LNCaP clone FGC (cell line): ENCODE results near the gene CPEB3.
A peak's percentile ranks its signal among the peaks of the same experiment; 100 is the strongest.
"Not testable (repeated sequence)": the region's sequence is repeated elsewhere in the genome, so short reads cannot be mapped to it uniquely, and the experiment has no call there.

Experiments used
- DNase-seq: peaks from one replicate; pipeline ENCODE4 v3.0.0-alpha.2; 2011; ENCODE audit warnings: low read depth
- H3K4me3 ChIP-seq: 2 replicates; pipeline ENCODE4 v1.5.1; 2011; ENCODE audit warnings: mild to moderate bottlenecking, low read depth, low read length, control low read depth
- TF ChIP-seq, protein P1 (sequence below): IDR thresholded peaks from 2 replicates; pipeline ENCODE4 v1.5.1; 2012; ENCODE audit warnings: mild to moderate bottlenecking; ENCODE audit not compliant: control insufficient read depth, insufficient read depth; ENCODE audit errors: extremely low read depth

CPEB3 gene

DNA sequence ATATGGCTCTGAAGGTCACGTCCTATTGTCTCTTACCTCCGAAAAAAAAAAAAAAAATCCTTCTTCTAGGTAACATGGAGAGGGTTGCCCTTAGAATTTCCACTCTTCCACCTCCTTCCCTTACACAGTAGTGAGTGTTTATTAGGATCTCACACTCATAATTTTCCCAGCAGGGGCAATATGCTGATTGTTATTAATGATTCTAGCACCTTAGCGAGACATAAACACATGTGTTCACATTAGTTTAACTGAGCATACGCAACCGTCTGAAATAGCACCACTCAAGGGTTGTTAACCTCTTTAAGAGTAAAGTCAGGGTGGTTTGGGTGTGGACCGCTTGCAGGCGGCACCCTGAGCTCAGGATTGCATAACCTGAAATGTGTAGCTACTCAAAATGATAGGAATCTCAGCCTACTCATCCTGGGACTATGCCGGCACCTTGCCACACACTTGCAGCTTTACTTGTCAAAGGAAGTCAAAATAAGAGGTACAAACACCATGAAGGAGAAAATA lies 52.2 kb downstream of the CPEB3 start:
- peak overlapping the region; percentile 59 for H3K4me3 ChIP-seq
- DNase-seq: no peak
- TF ChIP-seq, protein P1, sequence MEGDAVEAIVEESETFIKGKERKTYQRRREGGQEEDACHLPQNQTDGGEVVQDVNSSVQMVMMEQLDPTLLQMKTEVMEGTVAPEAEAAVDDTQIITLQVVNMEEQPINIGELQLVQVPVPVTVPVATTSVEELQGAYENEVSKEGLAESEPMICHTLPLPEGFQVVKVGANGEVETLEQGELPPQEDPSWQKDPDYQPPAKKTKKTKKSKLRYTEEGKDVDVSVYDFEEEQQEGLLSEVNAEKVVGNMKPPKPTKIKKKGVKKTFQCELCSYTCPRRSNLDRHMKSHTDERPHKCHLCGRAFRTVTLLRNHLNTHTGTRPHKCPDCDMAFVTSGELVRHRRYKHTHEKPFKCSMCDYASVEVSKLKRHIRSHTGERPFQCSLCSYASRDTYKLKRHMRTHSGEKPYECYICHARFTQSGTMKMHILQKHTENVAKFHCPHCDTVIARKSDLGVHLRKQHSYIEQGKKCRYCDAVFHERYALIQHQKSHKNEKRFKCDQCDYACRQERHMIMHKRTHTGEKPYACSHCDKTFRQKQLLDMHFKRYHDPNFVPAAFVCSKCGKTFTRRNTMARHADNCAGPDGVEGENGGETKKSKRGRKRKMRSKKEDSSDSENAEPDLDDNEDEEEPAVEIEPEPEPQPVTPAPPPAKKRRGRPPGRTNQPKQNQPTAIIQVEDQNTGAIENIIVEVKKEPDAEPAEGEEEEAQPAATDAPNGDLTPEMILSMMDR: no peak

DNA sequence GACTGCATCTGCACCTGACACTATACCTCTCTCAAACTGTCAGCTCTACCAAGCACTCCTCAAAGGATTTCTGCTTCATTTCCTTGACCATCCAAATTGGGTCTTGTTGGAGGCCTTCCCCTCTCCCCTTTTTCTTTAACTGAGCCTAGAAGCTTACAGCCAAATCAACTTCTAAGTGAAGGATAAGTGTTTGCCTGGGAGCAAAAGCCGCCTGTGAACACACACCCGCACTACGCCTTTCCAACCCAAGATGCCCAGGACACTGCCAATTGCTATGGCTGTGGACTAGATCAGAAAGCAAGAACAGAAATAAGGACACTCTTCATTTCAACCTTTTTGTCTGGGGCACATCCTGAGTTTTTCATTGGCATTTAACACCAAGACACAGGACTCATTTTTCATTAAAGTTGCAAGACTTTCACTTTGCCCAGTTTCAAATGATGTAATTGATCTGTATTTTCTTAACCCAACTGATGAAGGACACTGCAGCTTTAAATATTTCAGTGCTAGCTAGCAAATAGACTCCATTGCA lies 52.8 kb downstream of the CPEB3 start:
- TF ChIP-seq, protein P1: no peak
- no peak for DNase-seq
- H3K4me3 ChIP-seq: no peak overlapping the region

DNA sequence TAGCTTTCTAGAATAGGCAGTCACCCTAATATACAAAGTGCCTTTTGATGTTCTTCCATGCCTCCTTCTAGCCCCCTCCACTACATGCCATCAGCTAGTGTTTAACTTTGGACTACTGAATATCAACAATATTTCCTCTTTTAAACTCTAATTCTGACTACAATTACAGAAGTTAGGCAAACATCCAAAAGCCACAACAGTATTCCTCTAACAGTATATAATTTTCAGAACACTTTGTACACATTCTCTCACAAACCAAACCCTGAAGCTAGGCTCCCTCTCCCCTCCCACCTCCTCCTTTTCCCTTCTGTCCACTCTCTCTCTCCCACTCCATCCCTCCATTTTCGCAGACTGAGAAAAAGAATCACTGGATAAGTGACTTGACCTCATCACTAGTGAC lies 59.7 kb downstream of the CPEB3 start:
- H3K4me3 ChIP-seq: no peak overlapping the region
- no peak for DNase-seq
- TF ChIP-seq, protein P1: no peak

DNA sequence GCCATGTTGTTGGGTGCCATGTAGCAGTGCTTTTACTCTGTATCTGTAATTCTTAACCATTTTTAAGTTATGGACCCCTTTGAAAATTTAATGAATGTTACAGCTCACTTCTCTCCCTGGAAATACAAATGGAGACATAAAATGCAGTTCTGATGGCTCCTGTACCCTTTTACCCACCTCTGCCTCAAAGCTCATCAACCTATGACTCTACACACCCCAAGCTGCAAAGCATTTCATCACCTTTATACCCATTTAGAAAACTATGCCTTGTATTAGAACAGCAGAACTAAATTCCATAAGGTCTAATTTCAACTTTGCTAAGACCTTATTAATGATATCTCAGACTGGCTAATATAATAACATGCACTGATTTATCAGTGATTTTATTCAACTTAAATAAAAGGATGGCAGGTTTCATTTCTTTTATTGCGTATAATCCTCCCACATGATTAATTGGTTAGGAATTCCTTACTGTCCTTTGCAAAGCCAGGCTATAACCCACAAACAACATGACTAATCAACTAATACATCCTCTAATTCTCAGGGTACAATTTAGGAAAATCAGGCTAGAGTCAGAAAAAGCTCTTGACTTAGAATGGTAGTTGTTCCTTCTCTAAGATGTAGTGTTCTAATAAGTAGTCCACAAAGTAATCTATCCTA lies 68.1 kb downstream of the CPEB3 start:
- no peak for DNase-seq

DNA sequence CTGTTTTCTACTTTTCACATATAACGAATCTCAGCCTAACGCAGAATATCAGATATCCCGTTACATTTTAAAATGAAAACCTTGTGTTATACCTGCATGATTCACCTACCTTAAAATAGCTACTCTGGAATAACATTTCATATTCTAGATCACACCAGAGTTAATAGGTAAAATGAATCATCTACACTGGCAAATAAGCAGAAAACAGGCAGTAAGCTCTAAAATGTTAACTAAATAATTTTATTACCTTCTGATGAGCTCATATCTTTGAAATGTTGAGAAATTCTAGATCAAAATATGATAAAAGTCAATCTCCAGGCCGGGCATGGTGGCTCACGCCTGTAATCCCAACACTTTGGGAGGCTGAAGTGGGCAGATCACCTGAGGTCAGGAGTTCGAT lies 71.3 kb downstream of the CPEB3 start:
- TF ChIP-seq, protein P1: no peak
- DNase-seq: no peak
- no peak overlapping the region for H3K4me3 ChIP-seq

More for the DNA sequence above, 68.1 kb downstream of the CPEB3 start:
- TF ChIP-seq, protein P1: no peak
- no peak overlapping the region for H3K4me3 ChIP-seq

DNA sequence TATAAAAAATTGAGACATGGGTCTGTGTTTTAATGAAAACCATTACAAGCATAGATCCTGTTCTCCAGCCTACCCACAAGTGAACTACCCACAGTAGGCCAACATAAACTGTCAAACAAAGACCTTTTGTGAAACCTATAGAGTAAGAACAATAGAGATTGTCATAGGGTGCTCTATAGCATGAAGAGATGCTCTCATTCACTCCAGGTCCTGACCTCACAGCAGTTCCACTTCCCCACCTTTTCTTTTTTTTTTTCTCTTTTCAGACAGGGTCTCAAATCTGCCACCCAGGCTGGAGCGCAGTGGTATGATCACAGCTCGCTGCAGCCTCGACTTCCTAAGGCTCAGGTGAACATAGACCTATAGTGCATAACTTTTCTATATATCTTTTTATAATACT lies 72.3 kb downstream of the CPEB3 start:
- TF ChIP-seq, protein P1: no peak
- DNase-seq: no peak
- no peak overlapping the region for H3K4me3 ChIP-seq

DNA sequence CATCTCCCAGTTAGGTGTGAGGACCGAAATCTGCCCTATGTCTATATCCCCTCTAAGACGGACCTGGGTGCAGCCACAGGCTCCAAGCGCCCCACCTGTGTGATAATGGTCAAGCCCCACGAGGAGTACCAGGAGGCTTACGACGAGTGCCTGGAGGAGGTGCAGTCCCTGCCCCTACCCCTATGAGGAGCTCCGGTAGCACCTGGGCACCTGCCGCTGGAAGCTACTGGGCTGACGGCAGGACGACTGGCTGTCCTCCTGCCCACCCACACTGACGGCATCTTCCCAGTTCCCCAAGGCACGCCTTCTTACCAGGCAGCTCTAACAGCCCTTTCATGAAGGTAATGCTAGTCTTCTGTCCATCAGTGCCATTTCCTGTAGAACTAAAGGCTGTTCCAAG lies 74.3 kb downstream of the CPEB3 start:
- H3K4me3 ChIP-seq, DNase-seq: not testable (repeated sequence)

DNA sequence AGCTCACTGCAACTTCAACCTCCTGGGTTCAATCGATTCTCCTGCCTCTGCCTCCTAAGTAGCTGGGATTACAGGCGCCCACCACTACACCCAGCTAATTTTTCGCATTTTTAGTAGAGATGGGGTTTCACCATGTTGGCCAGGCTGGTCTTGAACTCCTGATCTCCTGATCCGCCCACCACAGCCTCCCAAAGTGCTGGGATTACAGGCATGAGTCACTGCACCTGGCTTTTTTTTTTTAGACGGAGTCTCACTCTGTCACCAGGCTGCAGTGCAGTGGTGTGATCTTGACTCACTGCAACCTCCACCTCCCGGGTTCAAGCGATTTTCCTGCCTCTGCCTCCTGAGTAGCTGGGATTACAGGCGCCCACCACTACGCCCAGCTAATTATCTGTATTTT lies 75.7 kb downstream of the CPEB3 start:
- not testable (repeated sequence) for DNase-seq

More for the DNA sequence above, 75.7 kb downstream of the CPEB3 start:
- not testable (repeated sequence) for H3K4me3 ChIP-seq
